ACC112 (cell line): ENCODE results near the gene HOXA13.
A peak's percentile ranks its signal among the peaks of the same experiment; 100 is the strongest.

Experiments
- H2AFZ ChIP-seq: fragments of 200-600 bp; sonication (generic); one replicate; pipeline ENCODE4 v1.6.0; 2017; ENCODE audit warnings: antibody characterized with exemption, low read length; ENCODE audit not compliant: unreplicated experiment
- H3K27ac ChIP-seq: fragments of 200-600 bp; sonication (generic); 2 replicates; pipeline ENCODE4 v1.5.1; 2014; ENCODE audit warnings: low read depth, mild to moderate bottlenecking, antibody characterized with exemption, low read length, moderate library complexity
- H3K27me3 ChIP-seq: fragments of 200-600 bp; sonication (generic); 2 replicates; pipeline ENCODE4 v1.6.1; 2014; ENCODE audit warnings: mild to moderate bottlenecking, antibody characterized with exemption, low read length, moderate library complexity, mixed read lengths; ENCODE audit not compliant: insufficient read depth
- H3K36me3 ChIP-seq: fragments of 200-600 bp; sonication (generic); 2 replicates; pipeline ENCODE4 v1.6.1; 2016; ENCODE audit warnings: mild to moderate bottlenecking, antibody characterized with exemption, low read length, moderate library complexity, mixed read lengths; ENCODE audit not compliant: insufficient read depth
- H3K4me1 ChIP-seq: fragments of 200-600 bp; sonication (generic); one replicate; pipeline ENCODE4 v1.6.1; 2016; ENCODE audit warnings: low read length, mixed read lengths; ENCODE audit not compliant: insufficient read depth, unreplicated experiment, control insufficient read depth
- H3K4me3 ChIP-seq: fragments of 200-600 bp; sonication (generic); 2 replicates; pipeline ENCODE4 v1.5.1; 2014; ENCODE audit warnings: mild to moderate bottlenecking, low read depth, low read length
- H3K79me2 ChIP-seq: fragments of 200-600 bp; sonication (generic); one replicate; pipeline ENCODE4 v1.6.0; 2016; ENCODE audit warnings: low read length; ENCODE audit not compliant: control insufficient read depth, unreplicated experiment, insufficient read depth

Gene HOXA13

DNA sequence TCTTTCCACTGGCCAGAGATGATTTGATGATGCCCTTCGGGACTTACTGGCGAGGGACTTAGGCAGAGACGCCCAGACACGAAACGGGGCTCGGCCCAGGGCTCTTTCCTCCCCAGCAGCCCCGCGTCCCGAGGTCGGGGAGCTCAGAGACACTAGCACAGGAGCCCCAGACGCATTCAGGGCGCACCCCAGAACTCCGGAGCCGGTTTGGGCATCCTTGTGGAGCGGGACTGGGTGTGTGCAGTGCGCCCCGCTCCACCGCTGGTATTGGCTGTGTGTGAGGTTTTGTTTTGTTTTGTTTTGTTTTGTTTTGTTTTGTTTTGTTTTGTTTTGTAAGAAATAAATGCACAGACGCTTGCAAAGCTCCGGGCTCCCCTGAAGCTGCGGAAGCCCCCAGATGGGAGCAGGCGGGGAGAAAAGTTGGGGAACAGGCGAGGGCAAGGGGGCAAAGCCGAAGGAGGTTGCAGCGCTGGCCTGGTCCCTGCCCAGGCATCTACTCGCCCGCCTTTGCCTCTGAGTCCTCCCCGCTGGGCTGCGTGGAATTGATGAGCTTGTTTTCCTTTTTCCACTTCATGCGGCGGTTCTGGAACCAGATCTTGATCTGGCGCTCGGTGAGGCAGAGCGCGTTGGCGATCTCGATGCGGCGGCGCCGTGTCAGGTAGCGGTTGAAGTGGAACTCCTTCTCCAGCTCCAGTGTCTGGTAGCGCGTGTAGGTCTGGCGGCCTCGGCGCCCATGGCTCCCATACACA, 54.6 kb downstream of the HOXA13 start:
- Histone ChIP-seq H3K4me1 (no peaks in the 10 kb centered on the region), H3K27me3 (peaks cover 100% of the 10 kb centered on the region), H3K27ac (no peak overlapping the region), H3K36me3 (no peaks in the 10 kb centered on the region), H3K4me3 (peak overlapping the region; percentile 16; the same call in 1 of the 2 replicates), H2AFZ (no peak overlapping the region), H3K79me2 (no peaks in the 10 kb centered on the region)

DNA sequence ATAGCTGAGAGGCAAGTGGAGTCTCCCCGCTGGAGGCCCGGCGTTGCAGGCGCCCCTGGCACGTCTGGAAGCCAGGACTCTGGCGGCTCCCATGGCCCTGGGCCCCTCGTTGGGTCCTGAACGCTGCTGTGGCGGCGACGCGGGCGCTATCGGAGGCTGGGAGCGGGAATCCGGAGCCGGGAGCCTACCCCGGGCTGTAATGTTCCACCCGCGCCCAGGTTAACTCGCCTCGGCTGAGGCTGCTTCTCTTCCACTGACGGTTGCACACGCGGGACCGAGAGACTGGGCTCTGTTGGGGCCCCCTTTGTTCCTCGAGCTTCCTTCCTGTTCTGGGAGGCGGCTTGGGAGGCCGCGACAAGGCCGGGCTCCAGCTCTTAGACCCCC, 55.1 kb downstream of the HOXA13 start:
- H3K4me3 ChIP-seq: peak overlapping the region; percentile 16; the same call in 1 of the 2 replicates

More for the DNA sequence above, 55.1 kb downstream of the HOXA13 start:
- Histone ChIP-seq H3K27ac (no peak overlapping the region), H3K27me3 (peaks cover 100% of the 10 kb centered on the region), H3K79me2 (no peaks in the 10 kb centered on the region), H2AFZ (no peak overlapping the region), H3K36me3 (no peaks in the 10 kb centered on the region), H3K4me1 (no peaks in the 10 kb centered on the region)
